H54 (cell line): ENCODE data around the gene CBL.

Experiments used
- DNase-seq: peaks from one replicate; pipeline ENCODE4 v3.0.0; 2011; ENCODE audit warnings: low spot score, mixed read lengths; ENCODE audit not compliant: insufficient read length
- FAIRE-seq: peaks from 3 replicates; lab custom pipeline; 2011; peaks lifted over from hg19 to GRCh38; lab: Jason Lieb, UNC
- POLR2A ChIP-seq: IDR thresholded peaks from 2 replicates; pipeline ENCODE4 v1.6.1; 2011; ENCODE audit warnings: low read depth, mild to moderate bottlenecking, low read length

CBL gene

DNA sequence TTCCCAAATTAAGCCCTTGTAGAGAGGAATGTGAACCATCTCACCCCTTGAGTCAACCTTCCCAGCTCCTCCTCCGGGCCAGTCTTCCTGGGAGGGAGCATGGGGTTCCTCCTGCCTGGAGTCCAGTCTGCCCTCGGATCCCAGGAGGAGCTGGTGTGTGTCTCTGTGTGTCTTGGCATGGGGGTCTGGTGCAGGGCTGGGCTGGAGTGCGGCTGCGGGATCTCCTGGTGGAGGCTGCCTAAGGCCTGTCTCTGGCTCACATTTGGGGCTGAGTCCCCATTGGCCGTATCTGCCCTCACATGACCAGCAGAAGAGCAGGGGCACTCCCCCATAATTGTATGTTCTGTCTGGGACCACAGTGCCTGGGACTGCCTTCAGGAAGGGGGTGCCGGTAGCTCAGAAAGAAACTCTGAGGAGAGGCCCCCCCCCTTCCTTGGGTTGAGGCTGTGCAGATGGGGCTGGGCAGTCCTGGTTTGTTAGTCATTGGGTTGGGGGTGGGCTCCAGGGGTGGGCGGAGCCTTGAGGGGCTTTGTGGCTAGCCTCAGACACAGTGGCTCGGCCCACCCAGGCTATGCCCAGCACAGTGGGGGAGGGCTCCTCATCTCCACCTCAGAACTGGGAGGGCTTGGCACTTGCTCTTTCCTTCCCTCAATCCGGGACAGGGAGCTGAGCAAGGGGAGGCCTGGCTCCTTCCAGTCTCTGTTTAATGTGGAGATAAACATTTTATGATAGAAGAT, 131.6 kb downstream of the CBL start:
- no peak for FAIRE-seq
- no peak for DNase-seq
- TF ChIP-seq POLR2A: no peak

DNA sequence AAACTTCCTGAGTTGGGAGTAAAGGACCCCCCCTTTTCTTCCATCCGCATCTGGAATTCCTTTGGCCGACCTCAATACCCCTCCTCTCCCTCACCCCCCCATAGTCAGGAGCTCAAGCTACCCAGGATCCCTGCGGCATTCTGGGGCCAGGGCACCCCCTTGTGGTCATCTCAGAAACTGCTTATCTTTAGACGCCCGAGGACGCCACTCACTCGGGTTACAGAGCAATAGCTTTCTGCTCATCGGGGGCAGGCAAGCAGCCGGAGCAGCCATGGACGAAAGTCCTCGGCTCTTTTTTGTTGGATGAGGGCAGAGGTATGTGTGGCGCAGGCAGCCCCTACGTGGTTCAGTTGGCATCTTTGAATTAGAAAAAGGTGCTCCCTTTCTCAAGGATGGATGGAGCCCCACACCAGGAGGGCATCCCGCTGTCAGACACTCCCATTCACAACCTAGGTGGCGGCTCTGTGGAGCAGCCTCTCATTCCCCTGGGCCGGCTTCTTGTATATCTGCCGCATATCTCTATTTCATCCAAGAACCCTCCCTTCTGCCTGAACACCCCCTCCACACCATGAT, 132.3 kb downstream of the CBL start:
- peak; percentile 83 for DNase-seq
- TF ChIP-seq POLR2A: no peak
- FAIRE-seq: no peak

DNA sequence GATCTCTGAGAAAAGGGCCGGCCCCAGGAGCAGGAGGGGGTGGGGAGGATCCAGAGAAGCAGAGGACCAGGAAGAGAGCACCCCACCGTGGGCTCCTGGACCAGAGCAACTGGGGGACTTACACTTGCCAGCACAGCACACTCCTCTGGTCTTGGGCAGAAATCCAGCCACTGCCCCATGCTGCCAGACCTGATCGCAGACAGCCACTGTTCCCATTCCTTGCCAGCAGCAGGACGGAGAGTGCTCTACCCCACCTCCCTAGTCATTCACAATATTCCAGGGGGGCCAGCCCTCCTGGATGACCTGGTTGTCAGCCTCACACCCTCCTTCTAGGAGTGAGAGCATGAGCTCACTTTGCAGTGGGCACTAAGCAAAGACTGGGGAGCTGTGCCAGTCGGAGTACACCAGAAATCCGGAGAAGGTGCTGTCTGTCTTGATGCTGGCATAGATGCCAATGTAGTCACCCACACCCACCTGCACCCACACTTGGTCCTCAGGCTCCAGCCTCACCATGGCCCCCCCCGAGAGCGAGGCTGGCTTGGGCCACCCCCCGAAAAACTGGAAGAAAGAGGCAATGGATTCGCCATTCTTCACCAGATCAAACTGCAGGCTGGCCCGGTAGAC, 132.9 kb downstream of the CBL start:
- no peak for DNase-seq
- TF ChIP-seq POLR2A: no peak

DNA sequence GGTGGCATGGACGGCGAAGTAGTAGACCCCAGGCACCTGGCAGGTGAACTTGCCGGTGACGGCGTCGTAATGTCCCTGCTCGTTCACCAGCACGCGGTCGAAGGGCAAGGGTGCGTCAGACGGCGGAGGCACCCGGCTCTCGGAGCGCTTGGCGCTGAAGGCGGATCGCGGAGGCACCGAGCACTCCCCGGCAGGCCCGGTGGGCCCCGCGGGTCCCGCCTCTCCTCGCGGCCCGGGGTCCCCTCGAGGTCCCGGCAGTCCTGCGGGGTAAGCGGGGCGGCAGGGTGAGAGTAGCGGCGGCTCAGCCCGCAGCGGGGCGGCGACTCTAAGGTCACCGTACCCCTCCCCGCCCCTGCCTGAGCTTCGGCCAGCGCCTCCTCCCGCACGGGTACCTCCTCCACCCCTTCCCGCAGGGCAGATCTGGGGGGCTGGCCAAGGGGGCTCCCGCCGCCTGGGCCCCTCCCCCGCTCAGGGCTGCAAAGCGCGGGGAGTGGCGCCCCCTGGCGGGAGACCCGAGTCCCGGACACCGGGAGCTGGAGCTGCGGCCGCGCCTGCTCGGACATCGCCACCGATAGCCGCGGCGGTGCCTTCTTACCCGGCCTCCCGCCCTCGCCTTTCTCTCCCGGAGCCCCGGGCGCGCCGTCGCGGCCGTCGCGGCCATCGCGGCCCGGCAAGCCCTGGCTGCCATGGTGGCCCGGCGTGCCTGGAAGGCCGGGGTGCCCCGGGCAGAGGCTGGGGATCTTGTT, 133.6 kb downstream of the CBL start:
- no peak for DNase-seq
- no peak for TF ChIP-seq POLR2A
- no peak for FAIRE-seq

More for the DNA sequence above, 132.9 kb downstream of the CBL start:
- no peak for FAIRE-seq

DNA sequence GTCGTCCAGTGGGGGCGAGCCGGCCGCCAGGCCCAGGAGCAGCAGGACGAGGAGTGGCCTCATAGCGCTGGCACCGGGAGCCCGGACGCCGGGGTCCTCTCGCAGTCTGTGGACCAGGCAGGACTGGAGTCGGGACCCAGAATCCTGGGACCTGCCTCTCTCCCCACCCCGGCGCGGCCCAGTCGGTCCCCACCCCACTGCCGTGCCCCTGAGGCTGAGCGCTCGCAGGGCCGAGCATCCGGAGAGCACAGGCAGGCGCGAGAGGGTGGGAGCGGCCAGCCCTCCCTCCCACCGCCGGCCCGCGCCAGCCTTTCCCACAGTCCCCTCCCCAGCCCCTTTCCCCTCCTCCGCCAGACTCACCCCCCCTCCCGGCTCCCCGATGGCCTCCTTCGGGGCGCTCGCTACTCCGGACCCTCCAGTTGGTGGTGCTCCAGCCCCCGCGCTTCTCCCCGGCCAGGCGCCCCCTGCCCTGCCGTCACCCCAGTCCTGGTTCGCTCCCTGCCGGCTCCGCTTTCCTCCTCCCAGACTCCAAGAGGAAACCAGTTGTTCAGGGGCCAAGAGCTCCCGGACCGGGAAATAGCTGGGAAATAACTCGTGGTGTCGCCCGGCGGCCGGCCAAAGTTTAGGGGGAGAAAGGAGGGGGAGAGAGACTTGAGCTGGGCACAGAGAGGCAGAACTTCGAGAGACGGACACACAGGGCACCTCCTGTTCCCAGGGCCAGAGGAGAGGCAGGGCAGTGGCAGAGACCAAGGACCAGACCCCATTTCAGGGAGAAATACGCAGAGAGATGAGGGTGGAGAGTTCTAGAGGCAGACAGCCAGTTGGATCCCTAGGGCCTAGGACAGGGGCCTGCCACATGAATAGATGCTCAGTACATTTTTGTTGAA, 134.4 kb downstream of the CBL start, which contains the start of gene C1QTNF5:
Gene C1QTNF5 (minus strand): TSS at position 549 of the 887 bp plus-strand sequence. CDS start 486 bp downstream, at position 63.
- DNase-seq (no peak), FAIRE-seq (no peak)
- no peak for TF ChIP-seq POLR2A

DNA sequence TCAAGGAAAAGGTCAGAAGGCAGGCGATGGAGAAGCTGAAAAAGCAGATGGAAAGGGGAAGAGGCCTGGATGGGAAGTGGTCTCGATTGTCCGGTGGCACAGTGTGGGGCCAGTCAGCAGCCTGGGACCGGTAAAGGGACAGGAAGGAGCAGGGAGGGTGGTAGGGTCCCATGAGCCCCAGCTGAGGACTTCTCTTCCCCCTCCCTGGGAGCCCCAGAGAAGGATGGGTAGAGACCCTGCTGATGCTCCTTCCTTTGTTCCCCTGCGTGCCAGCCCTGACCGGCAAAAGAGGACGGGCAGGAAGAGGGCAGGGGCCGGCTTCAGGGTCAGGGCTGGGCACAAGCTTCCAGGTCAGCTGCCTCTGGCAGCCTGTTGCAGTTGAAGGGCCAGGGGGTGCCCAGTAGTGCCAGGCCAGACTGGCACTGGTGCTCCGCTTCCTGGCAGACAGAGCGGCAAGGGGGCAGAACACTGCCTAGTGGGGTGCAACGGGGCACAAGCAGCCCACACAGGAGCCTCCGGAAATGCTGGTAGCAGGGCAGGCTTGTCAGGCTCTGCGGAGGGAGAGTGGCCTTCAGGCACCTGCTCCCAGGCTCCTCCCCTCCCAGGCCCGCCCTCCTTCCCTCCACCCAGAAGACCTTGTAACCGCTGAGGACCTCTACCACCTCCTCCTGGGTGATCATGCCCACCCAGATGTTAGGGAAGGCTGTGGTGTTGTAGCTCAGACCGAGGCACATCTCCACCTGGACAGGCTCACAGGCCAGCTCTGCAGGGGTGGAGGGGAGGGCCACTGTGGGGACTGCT, 135.3 kb downstream of the CBL start:
- FAIRE-seq (no peak), DNase-seq (no peak)
- TF ChIP-seq POLR2A: no peak

DNA sequence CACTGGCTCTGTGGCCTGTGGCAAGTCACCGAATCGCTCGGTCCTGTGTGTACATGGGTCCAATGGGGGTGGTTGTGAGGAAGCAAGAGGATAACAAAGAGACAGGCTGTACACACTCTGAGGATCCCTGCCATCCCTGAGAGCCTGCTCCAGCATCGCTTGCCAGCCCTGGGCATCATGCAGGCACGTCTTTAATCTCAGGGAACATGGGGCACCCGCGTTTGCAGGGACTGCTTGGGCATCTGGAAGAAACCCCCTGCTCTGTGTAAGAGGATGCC, 135.8 kb downstream of the CBL start:
- no peak for TF ChIP-seq POLR2A
- DNase-seq: no peak
- no peak for FAIRE-seq

DNA sequence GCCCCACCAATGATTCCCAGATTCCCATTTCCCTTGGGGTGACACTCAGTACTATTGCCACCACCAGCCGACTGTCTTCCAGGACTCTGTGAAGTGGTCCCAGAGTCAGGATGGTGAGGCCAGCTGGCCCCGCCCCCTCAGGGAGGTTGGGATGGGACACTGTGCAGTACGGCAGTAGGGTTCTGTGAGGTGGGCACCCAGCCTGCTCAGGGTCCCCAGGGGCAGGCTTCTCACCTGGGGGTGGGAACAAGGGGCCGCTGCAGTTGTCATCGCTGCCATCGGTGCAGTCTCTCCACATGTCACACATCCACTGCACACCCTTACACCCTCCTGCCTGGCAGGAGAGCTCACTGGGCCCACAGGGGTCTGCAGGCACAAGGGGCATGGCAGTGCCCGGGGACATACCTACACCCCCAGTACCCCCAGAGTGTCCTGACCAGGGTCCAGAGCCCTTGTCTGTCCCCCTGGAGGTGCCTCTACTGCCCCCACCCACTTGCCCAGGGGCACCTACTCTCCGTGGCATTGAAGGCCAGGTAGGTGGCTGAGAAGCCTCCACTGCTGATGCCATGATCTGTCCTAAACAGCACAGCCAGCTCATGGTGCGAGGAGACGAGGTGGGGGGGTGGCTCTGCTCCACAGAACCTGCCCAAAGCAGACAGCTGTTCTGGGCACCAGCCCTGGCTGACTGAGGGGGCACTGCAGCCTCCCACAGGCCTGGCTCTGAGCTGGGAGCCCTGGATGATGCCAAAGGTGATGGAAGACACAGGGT, 136.4 kb downstream of the CBL start:
- TF ChIP-seq POLR2A: no peak
- FAIRE-seq (no peak), DNase-seq (no peak)

DNA sequence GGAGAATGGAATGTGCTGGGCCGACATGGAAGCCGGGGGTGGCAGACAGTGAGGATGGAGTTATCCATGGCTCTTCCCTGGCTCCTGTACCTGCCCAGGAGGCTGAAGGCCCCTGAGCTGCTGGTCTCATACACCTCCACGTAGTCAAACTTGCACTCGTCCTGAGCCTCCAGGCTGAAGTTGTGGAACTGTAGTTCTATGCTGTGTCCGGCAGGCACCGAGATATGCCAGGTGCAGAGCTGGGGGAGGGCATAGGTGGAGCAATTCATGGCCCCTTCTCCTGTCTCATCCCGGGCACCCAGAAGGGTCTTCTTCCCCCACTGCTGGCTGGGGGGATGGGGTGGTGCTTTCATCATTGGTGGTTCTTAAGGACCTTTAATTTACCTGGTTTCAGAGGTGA, 137.6 kb downstream of the CBL start:
- no peak for TF ChIP-seq POLR2A
- FAIRE-seq: no peak

DNA sequence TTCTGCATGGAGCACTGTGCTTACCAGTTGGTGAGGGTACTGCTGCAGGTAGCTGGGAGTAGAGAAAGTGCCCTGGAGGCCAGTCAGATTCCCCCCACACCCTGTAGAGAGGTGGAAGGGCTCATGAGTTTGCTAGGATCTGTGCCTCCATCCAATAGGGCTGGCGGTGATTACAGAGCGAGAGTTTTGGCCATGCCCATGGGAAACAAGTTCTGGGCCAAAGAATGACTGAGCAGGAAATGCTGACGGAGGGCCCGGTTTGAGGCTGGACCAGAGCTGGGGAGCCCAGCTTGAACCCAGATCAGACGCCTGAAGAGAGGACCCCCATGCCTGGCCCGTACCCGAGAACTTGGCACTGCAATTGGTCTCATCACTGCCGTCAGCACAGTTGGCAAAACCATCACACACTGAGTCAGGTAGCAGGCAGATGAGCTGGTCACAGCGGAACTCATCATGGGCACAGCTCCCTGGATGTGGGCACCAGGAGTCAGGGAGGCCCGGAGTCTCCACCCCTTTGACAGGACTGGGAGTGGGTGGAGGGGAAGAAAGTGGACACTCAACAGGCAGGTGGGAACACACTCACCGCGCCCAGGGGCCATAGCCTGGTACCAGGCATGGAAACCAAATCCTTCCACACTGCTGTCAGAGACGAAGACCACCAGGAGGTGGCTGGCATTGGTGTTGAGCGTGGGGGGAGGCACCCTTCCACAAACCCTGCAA, 138.3 kb downstream of the CBL start:
- no peak for TF ChIP-seq POLR2A
- DNase-seq (no peak), FAIRE-seq (no peak)

More for the DNA sequence above, 137.6 kb downstream of the CBL start:
- no peak for DNase-seq

DNA sequence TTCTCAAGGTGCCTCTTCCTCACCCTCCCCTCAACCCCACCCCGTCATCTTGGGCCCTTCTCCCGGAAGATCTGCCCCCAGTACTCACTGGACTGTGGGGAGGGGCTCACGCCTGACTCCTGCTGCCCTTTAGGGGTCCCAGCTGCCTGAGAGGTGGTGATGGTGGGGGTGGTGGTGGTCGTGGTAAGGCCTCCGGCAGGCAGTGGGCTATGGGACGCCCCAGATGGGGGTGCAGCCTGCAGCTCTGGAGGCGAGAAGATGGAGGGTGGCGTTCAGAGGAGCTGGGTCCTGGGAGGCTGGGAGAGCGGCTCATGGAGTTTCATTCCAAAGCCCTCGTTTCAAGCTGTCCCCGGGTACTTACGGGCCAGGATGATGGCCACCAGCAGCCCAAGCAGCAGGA, 139.5 kb downstream of the CBL start:
- no peak for DNase-seq
- no peak for FAIRE-seq

More for the DNA sequence above, 139.5 kb downstream of the CBL start:
- no peak for TF ChIP-seq POLR2A
